Esophagus squamous epithelium (tissue), 4 donors: Measurements from ENCODE around the gene ERVV-1.

Experiments used
- CTCF ChIP-seq, 6 experiments: fragments of 450-650 bp in 4 of 6; fragments of 200-600 bp in 2 of 6; sonication (generic) in 2 of 6; IDR thresholded peaks; one replicate each; pipeline ENCODE4 v1.5.1; 2016 to 2019; ENCODE audit warnings: antibody characterized with exemption in 6 of 6, mild to moderate bottlenecking in 4 of 6, moderate library complexity in 4 of 6
- POLR2A ChIP-seq, 4 donors: fragments of 450-650 bp; IDR thresholded peaks; one replicate each; pipeline ENCODE4 v1.6.1; 2017; ENCODE audit warnings: antibody characterized with exemption in 4 of 4, mild to moderate bottlenecking in 4 of 4, moderate library complexity in 3 of 4

- TF ChIP-seq CTCF (IDR thresholded peaks at IDR 0.05) (no peak), POLR2A (IDR thresholded peaks at IDR 0.05) (no peak)
These were observed 9.5 kb upstream of the ERVV-1 start for GRCh38 chr19:53004242-53004641.
